HepG2 (cell line): ENCODE data around the gene ALDH16A1. TPM values are rescaled to one million over a fixed set of nuclear protein-coding genes. Genes with fewer than 3 reads are reported as not detected.

Experiments used
- AHR ChIP-seq: IDR thresholded peaks from 2 replicates; pipeline ENCODE4 v1.6.1; 2018; ENCODE audit warnings: missing genetic modification reagents, missing compliant biosample characterization
- BORCS8-MEF2B ChIP-seq: sonication (generic); formaldehyde crosslinking; IDR thresholded peaks from 2 replicates; pipeline ENCODE4 v1.8.0; 2022; ENCODE audit warnings: mild to moderate bottlenecking, missing genetic modification reagents
- HMG20A ChIP-seq: IDR thresholded peaks from 2 replicates; pipeline ENCODE4 v1.6.1; 2016; ENCODE audit warnings: borderline replicate concordance
- MIXL1 ChIP-seq: IDR thresholded peaks from 2 replicates; pipeline ENCODE4 v1.6.1; 2016
- SAP130 ChIP-seq: IDR thresholded peaks from 2 replicates; pipeline ENCODE4 v1.6.1; 2016; ENCODE audit warnings: low read depth
- THYN1 ChIP-seq: sonication (generic); formaldehyde crosslinking; IDR thresholded peaks from 2 replicates; pipeline ENCODE4 v1.8.1; 2023; ENCODE audit warnings: low read depth, mild to moderate bottlenecking, moderate library complexity, missing genetic modification reagents, borderline replicate concordance
- U2AF2 ChIP-seq: fragments of 200-400 bp; formaldehyde crosslinking; IDR thresholded peaks from 2 replicates; pipeline ENCODE4 v1.6.1; 2017; ENCODE audit warnings: low read depth, mild to moderate bottlenecking, low read length
- ZBTB21 ChIP-seq: sonication (generic); formaldehyde crosslinking; IDR thresholded peaks from 2 replicates; pipeline ENCODE4 v1.4.0; 2020; ENCODE audit warnings: missing genetic modification reagents
- ZFP36 ChIP-seq: fragments of 150-350 bp; IDR thresholded peaks from 2 replicates; pipeline ENCODE4 v1.6.1; 2018; ENCODE audit warnings: borderline replicate concordance, low read length, low read depth; ENCODE audit not compliant: partially characterized antibody
- ZNF136 ChIP-seq: sonication (generic); formaldehyde crosslinking; IDR thresholded peaks from 2 replicates; pipeline ENCODE4 v1.8.1; 2022; ENCODE audit warnings: low read depth, mild to moderate bottlenecking, moderate library complexity, missing genetic modification reagents
- ZNF235 ChIP-seq: sonication (generic); formaldehyde crosslinking; IDR thresholded peaks from 2 replicates; pipeline ENCODE4 v1.8.1; 2023; ENCODE audit warnings: mild to moderate bottlenecking, missing genetic modification reagents, borderline replicate concordance
- ZNF329 ChIP-seq: sonication (generic); formaldehyde crosslinking; IDR thresholded peaks from 2 replicates; pipeline ENCODE4 v1.9.0; 2021; ENCODE audit warnings: low read depth, mild to moderate bottlenecking, missing genetic modification reagents
- ZNF407 ChIP-seq: sonication (generic); formaldehyde crosslinking; IDR thresholded peaks from one replicate; pipeline ENCODE4 v1.5.1; 2020; ENCODE audit warnings: mild to moderate bottlenecking, missing genetic modification reagents; ENCODE audit errors: not compliant biosample characterization
- ZNF589 ChIP-seq: sonication (generic); formaldehyde crosslinking; conservative IDR thresholded peaks from 2 replicates; pipeline ENCODE4 v1.8.0; 2022; ENCODE audit warnings: mild to moderate bottlenecking, moderate library complexity, missing genetic modification reagents
- ZNF687 ChIP-seq: sonication (generic); formaldehyde crosslinking; IDR thresholded peaks from 2 replicates; pipeline ENCODE4 v1.5.1; 2020; ENCODE audit warnings: mild to moderate bottlenecking, missing genetic modification reagents, moderate library complexity
- ZNF891 ChIP-seq: sonication (generic); formaldehyde crosslinking; IDR thresholded peaks from 2 replicates; pipeline ENCODE4 v1.5.0; 2020; ENCODE audit warnings: mild to moderate bottlenecking, missing genetic modification reagents
- polyA plus RNA-seq, 8 experiments: library from polyadenylated mRNA; depleted of rRNA in 3 of 8; stranded (reverse) in 7 of 8; unstranded in 1 of 8; fragments of >200 nt; fragmentation: Illumina TruSeq in 4 of 8; extraction: Trizol in 4 of 8; gene quantifications; 2 replicates each; pipeline versions ENCODE4 v1.2.1 to v1.2.3, GENCODE V29; 2011 to 2016; ENCODE audit warnings: low read depth in 4 of 8, missing spikeins in 1 of 8, mixed read lengths in 1 of 8; ENCODE audit not compliant: insufficient read depth in 1 of 8
- total RNA-seq, 5 experiments: library from RNA; depleted of rRNA; stranded (reverse); fragments of >200 nt; fragmentation: Illumina TruSeq; extraction: Trizol; gene quantifications; 2 replicates each; pipeline ENCODE4 v1.2.3, GENCODE V29; 2016; ENCODE audit warnings: low read depth in 1 of 5

ALDH16A1 gene
- total and polyA plus RNA-seq, 2 of the 13 experiments (the other 11 are each of a cell fraction or from before 2014, with no cell fraction given) = 8.4 to 34.9 TPM

GRCh38 chr19:49443366-49444099, 9.5 kb upstream of the ALDH16A1 start (continued):
- TF ChIP-seq ZNF136 (CRISPR knock-in tag) = 0 out of 2 replicates have a peak, but pooled peaks have one; percentile 54
- no peak for TF ChIP-seq BORCS8-MEF2B
- peak; percentile 67; the same call in 1 of the 2 replicates for TF ChIP-seq U2AF2
- TF ChIP-seq ZNF407 (CRISPR knock-in tag) = peak; percentile 50
- no peak for TF ChIP-seq ZFP36
- TF ChIP-seq ZNF891 (CRISPR knock-in tag) = no peak
- no peak for TF ChIP-seq ZNF329 (CRISPR knock-in tag)
- TF ChIP-seq ZNF589 (CRISPR knock-in tag) = no peak
- TF ChIP-seq MIXL1 (CRISPR knock-in tag) = no peak
- TF ChIP-seq ZBTB21 = no peak
- no peak for TF ChIP-seq ZNF235 (CRISPR knock-in tag)
- no peak for TF ChIP-seq THYN1 (CRISPR knock-in tag)
- TF ChIP-seq HMG20A (CRISPR knock-in tag) = no peak
- TF ChIP-seq ZNF687 (CRISPR knock-in tag) = peak; percentile 77
- TF ChIP-seq AHR (CRISPR knock-in tag) = no peak
- TF ChIP-seq SAP130 (CRISPR knock-in tag) = peak; percentile 33
